ENCODE results near the gene DIPK1A.

Gene DIPK1A

DNA sequence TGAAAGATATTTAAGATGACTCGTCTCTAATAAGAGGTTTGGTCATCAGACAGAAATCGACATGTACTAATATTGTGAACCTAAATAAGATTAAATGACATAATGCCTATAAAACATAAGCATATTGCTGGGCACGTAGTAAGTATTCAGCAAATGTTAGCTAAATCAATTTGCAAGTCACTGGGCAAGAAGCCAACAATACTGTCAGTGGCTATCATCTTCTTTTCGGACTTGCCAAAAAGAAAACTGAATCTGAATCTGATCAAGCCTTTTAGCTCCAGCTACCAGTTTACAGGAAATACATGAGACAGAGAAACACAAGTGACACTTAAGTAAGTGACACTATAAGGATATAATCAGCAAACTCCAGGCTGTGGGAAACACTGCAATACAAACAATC is 83.5 kb downstream of the DIPK1A start:
- no peak for DNase-seq (ENCODE audit: low read depth)

- DNase-seq (ENCODE audit: low read depth): no peak
Measured at GRCh38 chr1:92877081-92877711, 84.1 kb downstream of the DIPK1A start.

GRCh38 chr1:92876351-92876750 is 84.9 kb downstream of the DIPK1A start:
- DNase-seq (ENCODE audit: low read depth): no peak

DNA sequence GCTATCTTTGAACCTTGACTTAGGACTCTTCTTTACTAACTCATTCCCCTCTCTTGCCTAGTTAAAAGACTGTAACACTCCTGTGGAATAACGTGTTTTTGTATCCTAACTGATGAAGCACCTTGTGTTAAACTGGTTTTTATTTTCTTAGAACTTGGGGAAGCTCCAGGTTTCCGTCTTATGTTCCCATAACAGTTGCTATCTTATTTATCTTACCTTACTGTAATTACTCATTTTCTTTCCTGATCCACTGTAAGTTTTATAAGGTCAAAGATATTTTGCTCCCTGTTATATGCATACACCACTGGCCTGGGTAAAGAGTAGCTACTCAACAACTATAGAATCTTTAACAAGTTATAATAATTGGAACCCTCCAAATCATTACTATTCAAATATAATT is 86.3 kb downstream of the DIPK1A start:
- no peak for DNase-seq (ENCODE audit: low read depth)

DNA sequence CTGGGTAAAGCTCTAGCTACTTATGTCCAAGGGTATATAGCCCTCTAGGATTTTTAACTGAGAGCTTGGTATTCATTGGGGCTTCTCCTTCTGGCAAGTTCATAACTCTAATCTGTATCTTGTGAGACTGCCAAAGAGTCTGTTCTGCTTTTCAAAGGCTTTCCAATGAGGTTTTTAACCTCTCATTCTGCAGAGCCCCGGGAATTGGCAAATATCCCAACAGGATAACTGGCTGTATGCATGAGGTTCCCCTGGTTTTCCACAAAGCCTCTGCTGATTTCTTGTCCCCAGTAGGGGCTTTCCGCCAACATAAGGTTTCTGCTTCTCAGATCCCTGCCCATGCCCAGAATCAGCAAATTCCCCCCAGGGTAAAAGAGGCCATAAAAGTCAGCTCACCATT is 88.5 kb downstream of the DIPK1A start:
- no peak for DNase-seq (ENCODE audit: low read depth)

GRCh38 chr1:92870591-92870990 is 90.7 kb downstream of the DIPK1A start:
- no peak for DNase-seq (ENCODE audit: low read depth)

DNA sequence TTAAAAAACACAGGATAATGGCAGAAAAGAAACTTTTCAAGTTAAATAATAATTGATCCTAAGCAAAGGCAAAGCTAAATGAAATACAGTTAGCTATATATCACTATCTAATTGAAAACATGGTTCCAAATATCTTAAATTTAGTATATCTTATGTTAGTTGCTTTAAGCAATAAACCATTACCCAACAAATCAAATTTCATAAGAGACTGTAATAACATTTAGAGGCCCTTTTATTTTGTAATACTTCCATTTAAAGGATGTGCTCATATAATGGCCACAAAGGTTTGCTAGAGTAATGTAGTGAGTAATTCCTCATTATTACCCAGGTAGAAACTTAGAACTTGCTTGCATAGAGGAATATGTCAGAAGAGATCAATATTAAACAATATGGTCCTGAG is 97.1 kb downstream of the DIPK1A start:
- DNase-seq (ENCODE audit: low read depth): no peak

DNA sequence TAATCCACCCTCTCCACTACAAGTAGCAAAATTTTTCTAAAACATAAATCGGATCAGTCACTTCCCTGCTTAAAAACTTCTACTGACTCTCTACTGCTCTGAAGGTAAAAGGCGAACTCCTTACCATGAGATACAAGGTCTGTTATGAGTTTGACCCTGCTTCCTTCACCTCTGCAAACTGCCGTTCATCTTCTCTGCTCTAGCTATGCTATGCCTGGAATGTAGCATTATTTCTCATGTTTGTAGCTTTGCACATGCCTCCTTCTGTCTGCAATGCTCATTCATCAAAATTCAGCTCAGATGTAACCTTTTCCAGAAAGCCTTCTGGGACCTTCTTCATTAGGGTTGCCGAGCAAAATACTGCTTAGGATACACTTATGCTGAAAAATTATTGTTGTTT is 98.7 kb downstream of the DIPK1A start:
- DNase-seq (ENCODE audit: low read depth): no peak

- DNase-seq (ENCODE audit: low read depth): no peak
Measured at GRCh38 chr1:92859400-92860039, 101.7 kb downstream of the DIPK1A start.

DNA sequence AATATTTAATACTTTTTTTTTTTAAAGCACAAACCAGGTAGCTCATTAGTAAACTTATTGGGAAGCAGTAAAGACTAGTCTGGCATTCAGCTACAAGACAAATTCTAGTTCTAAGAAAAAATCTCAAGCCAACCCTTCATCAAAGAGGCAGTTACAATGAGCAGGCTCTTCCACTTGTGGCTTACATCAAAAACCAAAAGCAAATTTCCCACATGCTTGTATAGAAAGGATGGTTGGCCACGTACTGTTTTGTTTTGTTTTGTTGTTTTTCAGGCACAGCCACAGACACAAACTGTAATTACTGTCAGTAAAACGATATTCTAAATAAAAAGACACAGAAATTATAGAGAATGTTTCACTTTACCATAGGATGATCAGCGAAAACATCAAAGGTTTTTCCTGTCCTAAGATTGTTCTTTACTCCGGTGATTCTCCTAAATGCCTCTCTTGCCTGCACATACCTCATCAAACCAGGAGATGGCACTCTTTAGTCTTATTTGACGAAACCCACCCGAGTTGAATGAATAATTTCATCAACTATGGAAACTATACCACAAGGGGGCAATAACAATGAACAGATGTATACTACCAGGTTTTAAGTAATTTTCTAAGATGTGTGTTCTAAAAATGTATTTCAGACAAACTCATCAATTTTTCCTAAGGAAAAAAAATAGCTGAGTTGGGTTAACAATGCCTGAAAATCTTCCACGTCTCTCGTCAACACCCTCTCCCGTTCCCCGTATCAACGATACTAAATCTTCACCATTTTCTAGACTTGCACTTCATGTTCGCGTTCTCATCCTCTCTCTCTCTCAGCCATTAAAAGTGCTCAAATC is 102.5 kb downstream of the DIPK1A start:
- DNase-seq (ENCODE audit: low read depth): peak; percentile 46

GRCh38 chr1:92857817-92858216 is 103.4 kb downstream of the DIPK1A start:
- DNase-seq (ENCODE audit: low read depth): no peak

- DNase-seq (ENCODE audit: low read depth): no peak
Measured at GRCh38 chr1:92855236-92855635, 106.0 kb downstream of the DIPK1A start.

DNA sequence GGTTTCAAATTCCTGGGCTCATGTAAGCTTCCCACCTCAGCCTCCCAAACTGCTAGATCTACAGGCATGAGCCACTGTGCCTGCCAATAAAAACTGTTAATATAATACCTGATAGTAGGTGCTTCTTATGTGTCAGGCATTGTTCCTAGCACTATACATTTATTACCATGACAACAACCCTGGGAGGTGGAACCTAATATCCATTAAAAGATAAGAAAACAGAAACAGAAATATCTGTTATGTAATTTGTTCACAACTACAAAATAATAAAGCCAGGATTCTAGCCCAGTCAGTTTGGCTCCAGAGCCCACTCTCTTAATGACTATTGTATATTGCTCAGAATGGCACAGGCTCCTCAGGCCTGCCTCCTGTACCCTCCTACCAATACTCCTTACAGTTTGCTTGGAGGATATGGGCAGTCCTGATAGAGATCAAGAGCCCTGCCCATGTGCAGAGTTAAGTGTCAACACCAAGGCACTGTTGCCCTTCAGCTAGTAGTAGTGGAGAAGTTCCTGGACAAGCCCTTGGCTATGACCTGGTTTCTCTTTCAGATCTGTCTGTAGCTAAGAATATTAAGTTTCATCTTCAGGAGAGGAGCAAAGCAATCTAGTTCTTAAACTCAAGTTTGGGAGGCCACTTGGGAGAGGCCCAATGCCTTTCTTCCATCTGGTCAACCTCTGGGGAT is 107.0 kb downstream of the DIPK1A start:
- DNase-seq (ENCODE audit: low read depth): no peak

GRCh38 chr1:92853299-92853698 is 108.0 kb downstream of the DIPK1A start:
- no peak for DNase-seq (ENCODE audit: low read depth)

DNA sequence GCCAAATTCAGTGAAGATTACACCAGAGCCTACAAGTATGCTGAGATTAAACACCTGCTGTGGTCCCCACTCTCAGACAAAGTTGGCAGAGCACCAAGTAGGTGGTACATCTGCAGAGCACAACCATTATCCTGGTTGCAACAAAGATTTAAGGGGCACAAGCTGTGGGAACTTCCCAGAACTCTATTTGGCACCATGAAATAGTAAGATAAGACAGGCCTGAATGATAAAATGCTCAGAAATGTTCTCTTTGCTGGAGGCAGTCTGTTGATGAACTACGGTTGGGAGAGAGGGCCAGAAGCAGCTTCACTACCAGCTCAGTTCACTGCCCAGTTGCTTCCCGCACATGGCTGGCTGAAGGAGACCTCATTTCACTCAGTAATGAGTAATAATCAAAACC is 109.5 kb downstream of the DIPK1A start:
- DNase-seq (ENCODE audit: low read depth): no peak

GRCh38 chr1:92850019-92850418 is 111.2 kb downstream of the DIPK1A start:
- no peak for DNase-seq (ENCODE audit: low read depth)

DNA sequence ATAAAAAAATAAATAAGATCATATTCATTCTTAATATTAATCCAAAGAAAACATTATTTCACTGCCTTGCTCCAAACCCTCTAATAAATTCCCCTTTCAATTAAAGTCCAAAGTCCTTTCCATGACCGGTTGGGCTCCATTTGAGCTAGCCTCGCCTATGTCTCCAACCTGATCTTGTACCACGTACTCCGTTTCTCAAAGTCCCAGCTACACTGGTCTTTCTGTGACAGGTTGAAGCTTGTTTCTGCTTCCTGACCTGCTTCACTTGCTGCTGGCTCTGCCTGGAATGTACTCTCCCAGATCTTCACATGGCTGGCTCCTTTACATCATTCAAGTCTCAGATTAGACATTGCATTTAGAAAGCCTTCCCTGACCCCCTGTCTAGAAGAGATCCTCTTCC is 113.1 kb downstream of the DIPK1A start:
- DNase-seq (ENCODE audit: low read depth): no peak

DNA sequence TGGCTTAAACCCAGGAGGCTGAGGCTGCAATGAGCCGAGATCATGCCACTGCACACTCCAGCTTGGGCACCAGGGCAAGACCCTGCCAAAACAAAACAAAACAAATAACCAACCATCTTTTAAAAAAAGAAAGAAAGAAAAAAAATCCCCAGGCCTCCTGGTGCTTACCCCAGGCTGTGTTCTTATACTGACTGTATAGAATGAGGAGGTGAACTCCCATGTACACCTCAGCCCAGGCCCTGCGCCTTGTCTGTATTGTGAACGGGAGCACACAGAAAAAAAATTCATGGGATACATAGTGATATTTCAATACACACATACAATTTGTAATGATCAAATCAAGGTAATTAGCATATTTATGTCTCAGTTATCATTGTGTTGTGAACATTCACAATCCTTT is 115.4 kb downstream of the DIPK1A start:
- no peak for DNase-seq (ENCODE audit: low read depth)

DNA sequence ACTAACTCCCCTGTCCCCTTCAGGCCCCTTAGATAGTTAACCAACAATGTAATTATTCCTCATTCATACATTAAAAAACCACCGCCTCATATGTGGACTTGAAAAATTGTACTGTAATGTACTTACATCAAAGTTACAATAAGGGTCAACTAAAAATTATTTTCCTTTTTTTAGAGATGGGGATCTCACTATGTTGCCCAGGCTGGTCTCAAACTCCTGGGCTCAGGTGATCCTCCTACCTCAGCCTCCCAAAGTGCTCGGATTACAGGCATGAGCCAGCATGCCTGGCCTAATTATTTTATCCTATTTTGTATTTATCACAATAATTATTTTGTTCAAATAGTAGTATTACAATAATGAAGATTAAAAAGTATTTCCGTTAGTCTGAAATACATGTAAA is 116.8 kb downstream of the DIPK1A start:
- DNase-seq (ENCODE audit: low read depth): no peak

GRCh38 chr1:92843429-92844352 is 117.6 kb downstream of the DIPK1A start:
- DNase-seq (ENCODE audit: low read depth): no peak

GRCh38 chr1:92843046-92843423 is 118.2 kb downstream of the DIPK1A start:
- DNase-seq (ENCODE audit: low read depth): no peak
